Measurements from ENCODE around the gene IWS1.
"Not testable (repeated sequence)": the region's sequence is repeated elsewhere in the genome, so short reads cannot be mapped to it uniquely, and the experiment has no call there.

The IWS1 gene

DNA sequence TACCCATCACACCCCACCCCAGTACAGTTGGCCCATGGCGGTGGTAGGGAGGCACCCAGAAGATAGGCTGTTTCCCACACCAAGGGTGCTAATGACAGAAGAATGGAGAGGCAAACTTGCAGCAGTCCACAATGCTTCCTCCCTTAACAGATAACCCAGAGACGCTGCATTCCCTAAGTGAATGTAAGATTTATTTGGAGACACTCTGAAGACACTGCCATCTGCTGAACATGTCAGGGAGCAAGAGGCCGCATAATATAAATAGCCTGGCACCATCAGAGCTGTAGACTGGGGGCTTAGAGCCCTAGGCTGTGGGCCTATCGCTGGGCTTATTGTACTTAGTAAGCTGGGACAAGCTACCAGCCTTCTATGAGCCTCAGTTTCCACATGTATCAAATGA is 2.2 kb upstream of the IWS1 start:
- no peak for DNase-seq (ENCODE audit: low read depth in 2 of 2)

GRCh38 chr2:127527001-127527804 is 914 bp upstream of the IWS1 start:
- DNase-seq (ENCODE audit: low read depth in 2 of 2), result no peak

DNA sequence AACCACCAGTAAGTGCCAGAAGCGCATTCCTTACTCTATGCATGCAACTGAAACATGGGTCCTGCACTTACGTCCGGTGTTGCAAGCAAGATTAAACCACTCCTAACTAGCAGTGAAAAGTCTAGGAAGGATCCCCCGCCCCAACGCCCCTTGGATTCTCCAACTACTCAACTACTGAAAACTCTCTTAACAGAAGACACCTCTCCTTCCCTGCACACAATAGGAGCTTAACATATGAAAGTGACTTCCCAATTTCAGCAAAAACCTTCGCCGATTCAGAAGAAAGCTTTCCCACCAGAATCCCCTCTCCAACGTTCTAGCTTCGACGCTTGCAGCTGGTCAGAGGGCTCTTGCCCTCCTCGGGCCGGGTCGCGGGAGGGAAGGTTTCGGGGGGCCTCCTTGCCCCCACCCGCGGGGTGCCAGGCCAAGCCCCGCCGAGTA is 578 bp downstream of the IWS1 start:
- DNase-seq (ENCODE audit: low read depth in 2 of 2), result no peak

DNA sequence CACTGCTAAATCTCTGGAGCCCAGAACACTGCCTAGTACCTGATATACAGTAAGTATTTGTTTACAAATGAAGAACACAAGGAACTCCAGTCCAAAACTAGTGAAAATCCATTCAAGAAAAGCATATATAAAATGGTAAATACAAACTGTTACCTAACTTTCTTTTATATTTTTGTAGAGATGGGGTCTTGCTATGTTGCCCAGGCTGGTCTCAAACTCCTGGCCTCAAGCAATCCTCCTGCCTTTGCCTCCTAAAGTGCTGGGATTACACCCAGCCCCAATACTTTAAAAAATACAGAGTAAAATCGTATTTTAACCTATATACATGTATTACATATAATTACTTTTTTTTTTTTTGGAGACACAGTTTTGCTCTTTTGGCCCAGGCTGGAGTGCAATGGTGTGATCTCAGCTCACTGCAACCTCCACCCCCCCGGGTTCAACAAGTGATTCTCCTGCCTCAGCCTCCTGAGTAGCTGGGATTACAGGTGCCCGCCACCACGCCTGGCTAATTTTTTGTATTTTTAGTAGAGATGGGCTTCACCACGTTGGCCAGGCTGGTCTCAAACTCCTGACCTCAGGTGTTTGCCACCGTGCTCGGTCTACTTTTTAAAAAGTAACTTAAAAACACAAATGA is 2.0 kb downstream of the IWS1 start:
- DNase-seq (ENCODE audit: low read depth in 2 of 2), result not testable (repeated sequence)

DNA sequence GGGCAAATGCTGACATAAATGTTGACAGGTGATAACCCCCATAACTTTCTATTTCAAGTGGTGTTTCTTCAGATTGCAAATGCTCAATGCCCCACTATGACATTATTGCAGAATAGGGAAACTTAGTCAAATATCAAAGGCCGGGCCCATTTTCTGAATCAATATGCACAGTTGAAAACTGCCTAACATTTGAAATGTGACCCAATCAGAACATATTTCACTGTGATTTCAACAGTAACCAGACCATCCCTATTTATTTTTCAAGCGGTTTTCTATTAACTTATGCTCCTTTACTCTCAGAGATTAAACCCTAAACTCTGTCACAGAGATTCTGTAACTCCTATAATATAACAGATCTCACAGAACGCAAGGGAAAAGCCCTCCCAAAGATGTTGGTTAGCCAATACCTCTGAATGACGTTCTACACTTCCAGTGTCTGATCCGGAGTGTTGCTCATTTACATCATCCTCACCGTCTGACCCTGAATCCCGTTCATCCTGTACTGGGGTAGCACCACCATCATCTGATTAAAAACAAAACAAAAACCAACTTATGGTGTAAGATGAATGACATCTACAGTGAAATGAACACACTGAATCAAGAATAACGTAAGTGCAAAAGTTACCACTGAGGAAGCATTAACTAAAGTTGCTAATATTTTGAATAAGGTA is 2.9 kb downstream of the IWS1 start:
- DNase-seq (ENCODE audit: low read depth in 2 of 2), result no peak

DNA sequence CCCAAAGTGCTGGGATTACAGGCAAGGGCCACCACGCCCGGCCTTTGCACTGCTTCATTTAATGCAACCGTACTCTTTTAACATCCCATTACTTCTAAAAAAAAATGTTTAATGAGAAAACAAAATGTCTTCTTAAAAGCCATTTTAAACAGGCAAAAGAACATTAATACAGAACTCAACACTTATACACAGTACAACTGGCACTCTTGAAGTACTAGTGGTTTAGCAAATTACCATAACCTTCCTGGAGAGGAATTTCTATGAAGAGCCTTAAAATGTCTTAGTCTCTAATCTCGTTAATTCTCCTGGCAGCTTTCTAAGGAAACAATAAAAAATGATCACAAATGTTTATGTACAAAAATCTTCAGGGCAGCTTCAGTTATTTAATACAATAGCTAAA is 5.9 kb downstream of the IWS1 start:
- no peak for DNase-seq (ENCODE audit: low read depth in 2 of 2)

GRCh38 chr2:127517465-127517864 is 8.8 kb downstream of the IWS1 start:
- DNase-seq (ENCODE audit: low read depth in 2 of 2), result no peak

GRCh38 chr2:127516041-127516762 is 10.1 kb downstream of the IWS1 start:
- DNase-seq (ENCODE audit: low read depth in 2 of 2), result no peak

DNA sequence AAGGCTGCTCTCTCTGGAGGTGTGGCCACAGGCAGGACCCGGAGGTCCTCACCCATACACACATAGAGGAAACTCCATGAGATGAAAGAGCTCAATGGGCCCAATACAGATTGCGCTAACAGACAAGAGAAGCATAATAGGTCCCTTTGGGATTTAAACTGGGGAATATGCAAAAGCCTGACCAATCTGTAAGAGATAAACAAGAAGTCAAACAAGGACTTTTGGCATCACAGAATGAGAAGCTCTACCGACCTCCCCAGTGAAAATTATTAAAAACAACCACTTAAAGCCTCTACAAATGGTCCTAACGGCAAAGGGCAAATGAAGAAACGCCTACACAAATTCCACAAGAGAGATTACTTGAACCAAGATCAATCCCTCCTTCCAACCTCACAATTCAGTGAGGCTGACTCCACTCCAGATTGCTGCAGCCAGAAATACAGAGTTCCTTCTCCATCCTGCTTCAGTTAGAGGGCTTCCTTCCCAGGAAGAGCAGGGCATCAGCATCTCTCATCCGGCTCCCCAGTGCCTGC is 10.8 kb downstream of the IWS1 start:
- DNase-seq (ENCODE audit: low read depth in 2 of 2), result no peak

DNA sequence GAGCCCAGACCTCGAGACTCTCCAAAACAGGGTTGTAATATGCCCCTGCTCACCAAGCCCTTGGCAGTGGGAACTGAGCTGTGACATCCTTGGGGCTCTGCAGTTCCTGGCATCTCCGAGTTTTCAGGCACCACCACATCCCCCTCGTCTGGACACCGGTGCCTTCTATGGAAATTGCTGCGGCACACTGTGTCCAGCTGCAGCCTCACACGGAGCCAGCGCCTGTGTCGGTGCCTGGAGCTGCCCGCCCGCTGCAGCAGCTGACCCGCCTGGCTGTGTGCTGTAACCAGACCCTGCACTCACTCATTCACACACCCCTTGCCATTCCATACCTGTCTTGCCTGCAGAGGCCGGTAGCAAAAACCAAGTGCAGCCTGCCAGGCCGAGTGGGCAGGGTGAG is 11.8 kb downstream of the IWS1 start:
- DNase-seq (ENCODE audit: low read depth in 2 of 2), result no peak

DNA sequence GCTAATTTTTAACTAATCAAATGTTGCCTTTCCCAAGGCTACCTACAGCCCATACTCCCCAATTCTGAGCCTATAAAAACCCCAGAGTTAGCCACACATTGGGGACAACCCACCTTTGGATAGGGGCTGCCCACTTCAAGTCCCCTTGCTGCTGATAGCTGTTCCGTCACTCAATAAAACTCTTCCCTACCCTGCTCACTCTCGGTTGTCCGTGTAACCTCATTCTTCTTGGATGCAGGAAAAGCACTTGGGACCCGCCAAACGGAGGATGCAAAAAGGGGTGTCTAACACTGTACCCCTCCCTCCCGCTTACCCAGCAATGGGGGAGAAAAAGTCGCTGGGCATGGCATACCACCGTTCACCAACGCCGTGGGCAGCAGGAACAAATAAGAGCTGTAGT is 12.2 kb downstream of the IWS1 start:
- no peak for DNase-seq (ENCODE audit: low read depth in 2 of 2)

DNA sequence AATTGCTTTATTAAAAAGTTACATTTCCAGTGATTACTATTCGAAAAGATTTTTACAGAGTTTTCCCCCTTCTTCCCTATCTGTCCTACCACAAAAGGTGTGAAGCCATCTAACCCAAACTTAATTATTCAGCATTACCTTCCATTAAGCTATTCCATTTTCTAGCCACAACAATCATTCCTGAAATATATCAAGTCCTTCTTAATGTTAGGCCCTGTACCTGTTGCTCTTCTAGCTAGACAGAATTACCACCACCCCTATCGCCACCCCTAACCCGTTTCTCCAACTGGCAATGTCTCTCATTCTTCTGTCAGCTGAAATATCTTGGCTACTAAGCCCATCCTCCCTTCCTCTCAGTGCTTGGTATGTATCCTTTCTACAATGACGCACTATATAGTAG is 13.9 kb downstream of the IWS1 start:
- no peak for DNase-seq (ENCODE audit: low read depth in 2 of 2)

- DNase-seq (ENCODE audit: low read depth in 2 of 2), result no peak
Measured at GRCh38 chr2:127511917-127512316, 14.4 kb downstream of the IWS1 start.

GRCh38 chr2:127511090-127511695 is 15.1 kb downstream of the IWS1 start:
- DNase-seq (ENCODE audit: low read depth in 2 of 2), result no peak

GRCh38 chr2:127510073-127510472 is 16.2 kb downstream of the IWS1 start:
- DNase-seq (ENCODE audit: low read depth in 2 of 2), result no peak

- DNase-seq (ENCODE audit: low read depth in 2 of 2), result no peak
Measured at GRCh38 chr2:127508631-127509034, 17.7 kb downstream of the IWS1 start.

DNA sequence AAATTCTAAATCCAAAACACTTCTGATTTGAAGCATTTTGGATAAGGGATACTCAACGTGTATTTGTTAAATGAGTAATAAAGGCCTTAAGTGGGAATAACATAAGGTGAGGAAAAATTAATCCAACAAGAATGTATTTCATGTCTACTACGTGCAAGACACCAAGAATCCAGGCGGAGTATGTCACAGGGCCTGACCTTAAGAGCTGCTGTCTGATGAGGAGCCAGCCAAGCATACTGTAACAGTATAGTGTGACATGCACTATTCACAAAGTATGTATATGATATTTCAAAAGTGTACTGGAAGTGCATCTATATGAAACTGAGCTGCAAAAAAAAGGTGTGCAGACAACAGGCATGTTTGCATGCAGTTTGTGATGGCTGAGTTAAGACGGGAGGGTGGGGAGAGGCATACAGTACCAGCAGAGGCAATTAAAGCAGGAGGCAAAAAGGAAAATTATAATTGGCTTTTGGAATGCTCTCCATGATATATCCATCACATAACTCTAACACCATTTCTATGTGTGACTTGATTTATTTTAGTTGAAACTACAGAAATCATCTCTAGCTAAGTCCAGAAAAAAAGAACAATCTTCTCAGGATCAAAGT is 18.2 kb downstream of the IWS1 start:
- DNase-seq (ENCODE audit: low read depth in 2 of 2), result no peak

DNA sequence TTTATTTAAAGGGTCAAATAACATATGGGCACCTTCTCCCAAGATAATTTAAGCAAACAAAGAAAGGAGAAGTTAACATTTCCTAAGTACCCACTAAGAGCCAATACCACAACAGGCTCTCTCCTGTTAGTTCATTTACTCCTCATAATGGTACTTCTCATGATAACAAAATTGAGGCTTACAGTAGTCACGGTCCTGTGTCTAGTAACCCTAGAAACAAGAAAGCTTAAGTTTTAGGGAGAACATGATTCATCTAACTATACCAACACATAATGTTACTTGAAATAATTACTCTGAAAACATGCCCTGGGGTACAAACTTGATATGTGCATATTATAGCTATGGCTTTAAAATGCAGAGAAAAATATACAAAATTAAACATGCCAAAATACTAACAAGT is 19.8 kb downstream of the IWS1 start:
- DNase-seq (ENCODE audit: low read depth in 2 of 2), result no peak

DNA sequence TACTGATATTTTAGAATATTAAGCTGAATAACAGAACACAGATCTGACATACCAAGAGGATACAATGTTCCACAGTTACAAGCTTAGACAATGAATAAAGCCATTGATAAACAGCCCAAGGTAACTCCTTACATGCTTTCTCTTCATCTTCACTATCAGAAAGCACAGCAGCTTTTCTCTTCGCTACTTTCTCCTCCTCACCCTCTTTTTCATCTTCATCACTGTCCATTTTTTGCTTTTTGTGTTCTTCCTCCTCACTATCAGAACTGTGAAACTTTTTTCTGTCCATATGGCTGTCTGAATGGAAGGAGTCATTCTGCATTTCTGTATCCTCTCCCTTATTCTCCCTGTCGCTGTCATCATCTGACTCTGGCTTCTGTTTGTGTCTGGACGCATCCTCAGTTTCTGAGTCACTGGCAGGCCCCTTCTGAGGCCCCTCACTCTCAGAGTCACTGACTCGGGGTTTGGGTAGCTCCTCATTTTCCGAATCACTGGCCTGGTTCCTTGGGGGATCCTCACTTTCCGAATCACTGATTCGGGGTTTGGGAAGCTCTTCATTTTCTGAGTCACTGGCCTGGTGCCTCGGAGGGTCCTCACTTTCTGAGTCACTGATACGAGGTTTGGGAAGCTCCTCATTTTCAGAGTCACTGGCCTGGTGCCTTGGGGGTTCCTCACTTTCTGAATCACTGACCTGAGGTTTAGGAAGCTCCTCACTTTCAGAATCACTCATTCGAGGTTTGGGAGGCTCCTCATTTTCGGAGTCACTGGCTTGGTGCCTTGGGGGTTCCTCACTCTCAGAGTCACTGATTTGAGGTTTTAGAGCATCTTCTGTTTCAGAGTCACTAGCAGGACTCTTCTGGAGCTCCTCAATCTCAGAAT is 21.5 kb downstream of the IWS1 start:
- DNase-seq (ENCODE audit: low read depth in 2 of 2), result no peak

DNA sequence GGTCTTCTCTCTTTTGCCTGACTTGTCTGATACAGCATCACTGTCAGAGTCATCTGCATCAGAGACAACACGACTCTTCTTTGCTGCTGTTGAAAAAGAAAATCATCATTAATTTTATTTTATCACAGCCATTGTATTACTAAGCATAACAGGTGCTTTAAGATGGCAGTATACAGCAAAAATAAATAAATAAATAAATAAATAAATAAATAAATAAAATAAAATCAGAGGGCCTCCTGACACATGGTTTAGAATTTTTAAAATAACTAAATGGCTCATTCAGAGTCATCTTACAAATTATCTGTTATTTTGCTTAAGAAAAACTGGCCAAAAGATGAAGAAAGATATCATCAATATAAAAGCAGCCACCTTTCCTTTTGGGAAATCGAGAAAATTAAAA is 22.8 kb downstream of the IWS1 start:
- no peak for DNase-seq (ENCODE audit: low read depth in 2 of 2)

Data from stimulated activated CD4-positive, alpha-beta T cell treated with anti-CD3 and anti-CD28 coated beads, Interleukin-1b, Interleukin-23, amount 100 ng/mL, for 1 hour (primary cell).